ENCODE results near the gene FIZ1.

Gene FIZ1

GRCh38 chr19:55586976-55587668, 12.2 kb downstream of the FIZ1 start (continued):
- TF ChIP-seq ZSCAN4 (tag by site-specific recombination; IDR thresholded peaks at IDR 0.05) (no peak), SETDB1 (IDR thresholded peaks at IDR 0.05; ENCODE audit: insufficient read length, low read length) (no peak), ZNF580 (tag by site-specific recombination; IDR thresholded peaks at IDR 0.05) (0 out of 2 replicates have a peak, but pooled peaks have one; percentile 33), ZNF16 (tag by site-specific recombination; IDR thresholded peaks at IDR 0.05; ENCODE audit: low read depth) (no peak), IKZF3 (tag by site-specific recombination; IDR thresholded peaks at IDR 0.05) (no peak), ZNF292 (tag by site-specific recombination; IDR thresholded peaks at IDR 0.05; ENCODE audit: borderline replicate concordance, low read depth) (no peak), ZSCAN23 (tag by site-specific recombination; IDR thresholded peaks at IDR 0.05) (no peak), ZNF514 (tag by site-specific recombination; IDR thresholded peaks at IDR 0.05) (no peak), ZNF623 (tag by site-specific recombination; IDR thresholded peaks at IDR 0.05) (0 out of 2 replicates have a peak, but pooled peaks have one; percentile 25), PRDM6 (tag by site-specific recombination; IDR thresholded peaks at IDR 0.05) (no peak), ZNF280D (tag by site-specific recombination; IDR thresholded peaks at IDR 0.05) (no peak), KLF8 (tag by site-specific recombination; IDR thresholded peaks at IDR 0.05) (peak; percentile 61; the same call in 1 of the 2 replicates), KLF10 (tag by site-specific recombination; IDR thresholded peaks at IDR 0.05) (no peak), HOXC10 (CRISPR knock-in tag; IDR thresholded peaks at IDR 0.05) (no peak), PRDM2 (tag by site-specific recombination; IDR thresholded peaks at IDR 0.05; ENCODE audit: borderline replicate concordance) (no peak), MZF1 (tag by site-specific recombination; IDR thresholded peaks at IDR 0.05; ENCODE audit: borderline replicate concordance) (no peak), ZNF211 (tag by site-specific recombination; IDR thresholded peaks at IDR 0.05; ENCODE audit: low read depth) (no peak), ZNF629 (tag by site-specific recombination; IDR thresholded peaks at IDR 0.05) (0 out of 2 replicates have a peak, but pooled peaks have one; percentile 37), GLI4 (tag by site-specific recombination; IDR thresholded peaks at IDR 0.05) (no peak), ZSCAN16 (tag by site-specific recombination; IDR thresholded peaks at IDR 0.05) (no peak), AEBP2 (tag by site-specific recombination; IDR thresholded peaks at IDR 0.05; ENCODE audit: borderline replicate concordance) (no peak), ZNF548 (tag by site-specific recombination; IDR thresholded peaks at IDR 0.05) (no peak)

Data from HEK293 (cell line).